ENCODE measurements around the gene PPP1R12A. TPM values are rescaled to one million over a fixed set of nuclear protein-coding genes. Genes with fewer than 3 reads are reported as not detected.

Gene PPP1R12A
- total RNA-seq, 1 donor from 2014 or later, result 100 TPM

DNA sequence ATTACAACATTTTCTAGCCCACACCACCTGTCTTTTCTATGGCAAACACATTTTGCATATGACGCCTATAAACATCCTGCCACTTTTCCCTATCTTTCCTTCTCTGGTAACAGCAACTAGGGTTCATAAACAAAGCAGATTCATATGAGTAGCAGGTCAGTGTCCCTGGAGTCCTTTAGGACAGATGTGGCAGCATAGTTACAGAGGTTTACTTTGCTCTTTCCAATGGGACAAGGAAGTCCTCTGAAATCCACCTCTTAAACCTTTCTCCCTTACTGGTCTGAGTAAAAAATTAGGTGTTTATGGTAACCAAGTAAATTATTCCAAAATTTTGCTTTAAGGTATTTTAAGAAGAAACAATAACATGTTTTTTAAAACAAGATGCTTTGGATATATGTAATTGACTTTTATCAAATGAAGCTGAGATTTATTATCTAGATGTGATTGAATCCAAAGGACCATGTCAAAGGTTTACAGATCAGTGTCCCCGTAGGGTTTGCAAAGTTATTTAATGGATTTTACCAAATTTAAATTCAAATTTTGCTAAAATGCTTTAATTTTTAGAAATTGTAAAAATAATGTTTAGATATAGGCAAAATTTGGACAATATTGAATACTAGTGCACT lies 164.9 kb downstream of the PPP1R12A start:
- no peak for DNase-seq (ENCODE audit: low read depth)

DNA sequence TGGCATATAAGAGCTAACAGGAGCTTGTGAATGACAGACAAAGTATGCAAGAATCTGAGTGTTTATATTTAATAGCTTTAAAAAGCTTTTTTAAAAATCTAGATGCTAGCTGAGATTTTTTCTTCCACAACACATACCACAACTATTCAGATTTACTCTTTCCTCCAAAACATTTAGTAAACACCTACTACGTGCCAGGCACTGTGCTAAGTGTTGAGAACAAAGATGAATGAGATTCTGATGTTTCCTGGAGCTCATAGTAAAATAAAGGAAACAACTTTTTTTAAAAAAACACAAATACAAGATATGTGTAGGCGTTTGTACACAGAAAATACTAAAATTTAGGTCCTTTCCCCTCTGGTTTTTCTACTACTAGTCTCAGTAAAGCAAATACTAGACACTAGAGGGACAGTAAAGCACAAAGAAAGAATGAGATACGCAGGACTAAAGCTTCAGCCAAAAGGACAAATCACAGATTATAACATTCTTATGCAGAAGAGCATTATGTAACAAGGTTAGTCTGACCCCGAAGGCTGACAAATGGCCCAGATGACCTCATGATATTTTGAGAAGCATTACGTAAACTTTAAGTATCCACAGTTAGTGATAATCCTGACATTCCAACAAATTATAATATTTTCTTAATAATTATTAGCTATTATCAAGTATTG lies 165.6 kb downstream of the PPP1R12A start:
- DNase-seq (ENCODE audit: low read depth), result no peak

DNA sequence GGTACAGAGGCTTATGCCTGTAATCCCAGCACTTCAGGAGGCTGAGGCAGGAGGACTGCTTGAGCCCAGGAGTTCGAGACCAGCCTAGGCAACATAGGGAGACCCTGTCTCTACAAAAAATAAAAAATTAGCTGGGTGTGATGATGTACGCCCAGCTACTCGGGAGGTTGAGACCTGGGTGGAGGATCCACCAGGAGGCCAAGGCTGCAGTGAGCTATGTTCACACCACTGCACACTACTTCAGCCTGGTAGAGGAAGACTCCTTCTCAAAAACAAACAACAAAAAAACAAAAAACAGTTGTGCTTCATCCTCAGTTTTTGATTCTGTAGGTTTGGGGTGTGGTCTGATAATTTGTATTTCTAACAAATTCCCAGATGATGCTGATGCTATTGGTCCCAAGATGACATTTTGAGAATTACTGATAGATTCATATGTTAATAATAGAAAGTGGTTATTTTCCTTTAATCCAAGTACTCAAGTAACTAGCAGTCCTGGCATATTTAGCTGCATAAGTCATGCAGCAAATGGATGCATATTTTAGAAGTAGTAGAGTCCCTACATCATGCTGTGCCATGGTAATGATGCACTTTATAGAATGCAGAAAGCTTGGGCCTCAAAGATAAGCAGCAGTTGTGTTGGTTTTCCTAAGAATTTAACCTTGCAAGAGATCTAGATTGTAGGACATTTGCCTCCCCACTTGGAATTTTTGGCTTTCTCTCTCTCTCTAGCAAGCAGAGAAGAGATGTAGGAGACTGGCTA lies 168.0 kb downstream of the PPP1R12A start:
- no peak for DNase-seq (ENCODE audit: low read depth)

DNA sequence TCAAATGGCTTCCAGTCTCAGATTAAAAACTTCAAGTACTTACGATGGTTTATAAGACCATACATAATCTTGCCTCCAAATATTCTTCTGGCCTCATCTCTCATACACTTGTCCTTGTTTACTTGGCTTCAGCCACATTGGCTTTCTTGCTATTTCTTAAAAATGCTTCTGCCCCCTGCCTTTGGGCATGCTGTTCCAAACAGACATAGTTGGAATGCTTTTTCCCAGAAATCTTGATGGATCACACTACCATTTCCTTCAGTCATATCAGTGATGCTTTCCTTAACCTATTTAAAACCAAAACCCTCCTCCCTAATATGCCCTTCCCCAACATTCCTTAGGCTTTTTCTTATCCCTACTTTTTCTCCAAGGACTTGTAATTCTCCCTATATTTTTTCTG lies 169.7 kb downstream of the PPP1R12A start:
- DNase-seq (ENCODE audit: low read depth), result no peak

DNA sequence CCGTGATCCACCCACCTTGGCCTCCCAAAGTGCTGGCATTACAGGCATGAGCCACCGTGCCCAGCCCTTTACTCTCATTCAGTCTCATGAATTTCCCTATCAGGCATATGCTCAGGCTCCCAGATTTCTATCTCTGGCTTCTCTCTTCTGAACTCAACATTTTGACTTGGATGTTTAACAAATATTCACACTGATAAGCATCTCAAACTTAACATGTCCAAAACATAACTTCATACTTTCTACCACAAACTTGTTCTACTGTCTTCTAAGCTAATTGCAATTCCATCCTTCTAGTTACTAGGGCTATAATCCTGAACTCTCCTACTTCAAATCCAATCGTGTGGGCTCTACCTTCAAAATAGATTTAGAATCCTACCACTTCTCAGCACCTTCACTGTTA lies 170.3 kb downstream of the PPP1R12A start:
- no peak for DNase-seq (ENCODE audit: low read depth)

DNA sequence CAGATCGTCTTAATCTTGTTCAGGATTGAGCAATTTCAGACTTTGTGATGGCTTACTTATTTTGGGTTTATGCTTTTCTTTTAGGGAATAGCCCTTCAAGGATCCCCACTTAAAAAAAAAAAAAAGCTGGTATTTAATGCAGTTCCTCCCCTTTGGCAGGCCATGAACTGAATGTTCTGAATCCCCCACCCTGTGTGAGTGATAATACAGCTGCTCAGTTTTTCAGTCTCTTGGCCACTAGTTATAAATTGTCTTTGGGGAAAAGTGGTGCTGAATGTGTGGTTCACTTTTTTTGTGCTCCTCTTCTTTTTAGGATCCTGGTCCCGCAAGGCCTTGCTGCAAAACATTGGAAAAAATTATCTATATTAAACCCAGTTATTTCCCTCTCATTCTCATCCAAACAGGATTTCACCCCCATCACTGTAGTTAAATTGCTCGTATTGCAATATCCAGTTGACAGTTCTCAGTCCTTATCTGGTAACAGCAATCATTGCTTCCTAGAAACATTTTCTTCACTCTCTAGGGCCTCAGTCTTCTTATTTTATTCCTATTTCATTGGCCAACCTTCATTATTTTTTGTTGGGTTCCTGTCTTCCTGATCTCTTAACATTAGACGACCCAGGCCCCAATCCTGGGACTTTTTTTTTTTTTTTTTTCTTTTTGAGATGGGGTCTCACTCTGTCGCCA lies 171.0 kb downstream of the PPP1R12A start:
- DNase-seq (ENCODE audit: low read depth), result no peak

DNA sequence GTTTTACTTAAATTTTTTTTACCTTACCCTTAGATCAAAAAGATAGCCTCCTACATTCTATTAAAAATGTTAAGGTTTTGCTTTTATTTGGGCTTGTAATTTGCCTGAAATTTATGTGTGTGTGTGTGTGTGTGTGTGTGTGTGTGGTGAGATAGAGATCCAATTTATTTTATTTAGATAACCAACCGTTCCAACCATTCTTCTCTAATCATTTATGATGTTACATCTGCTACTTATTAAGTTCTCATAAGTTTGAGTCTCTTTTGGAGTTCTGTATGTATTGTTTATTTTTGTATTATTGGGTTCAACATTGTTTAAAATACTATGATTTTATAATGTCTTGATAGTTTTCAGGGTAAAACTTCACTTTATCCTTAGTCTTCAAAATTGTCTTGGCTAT lies 173.6 kb downstream of the PPP1R12A start:
- DNase-seq (ENCODE audit: low read depth), result no peak

DNA sequence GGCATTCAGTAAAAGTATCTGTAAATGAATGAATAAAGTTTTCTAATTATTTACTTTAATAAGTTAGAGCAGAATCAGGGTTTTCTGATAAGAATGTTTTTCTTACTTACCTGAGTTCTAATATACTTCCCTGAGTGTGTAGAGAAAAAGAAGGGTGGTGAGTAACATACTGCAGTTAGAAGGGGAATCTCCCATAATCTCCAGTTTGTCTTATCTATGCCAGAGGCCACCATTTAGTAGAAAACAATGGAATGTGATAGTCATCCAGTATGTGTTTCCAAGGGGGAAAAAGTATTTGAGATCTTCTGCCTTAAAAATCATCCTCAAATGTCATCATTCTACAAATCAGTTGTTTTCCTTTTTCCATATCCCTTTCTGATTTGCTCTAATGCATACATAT lies 187.6 kb downstream of the PPP1R12A start:
- no peak for DNase-seq (ENCODE audit: low read depth)

DNA sequence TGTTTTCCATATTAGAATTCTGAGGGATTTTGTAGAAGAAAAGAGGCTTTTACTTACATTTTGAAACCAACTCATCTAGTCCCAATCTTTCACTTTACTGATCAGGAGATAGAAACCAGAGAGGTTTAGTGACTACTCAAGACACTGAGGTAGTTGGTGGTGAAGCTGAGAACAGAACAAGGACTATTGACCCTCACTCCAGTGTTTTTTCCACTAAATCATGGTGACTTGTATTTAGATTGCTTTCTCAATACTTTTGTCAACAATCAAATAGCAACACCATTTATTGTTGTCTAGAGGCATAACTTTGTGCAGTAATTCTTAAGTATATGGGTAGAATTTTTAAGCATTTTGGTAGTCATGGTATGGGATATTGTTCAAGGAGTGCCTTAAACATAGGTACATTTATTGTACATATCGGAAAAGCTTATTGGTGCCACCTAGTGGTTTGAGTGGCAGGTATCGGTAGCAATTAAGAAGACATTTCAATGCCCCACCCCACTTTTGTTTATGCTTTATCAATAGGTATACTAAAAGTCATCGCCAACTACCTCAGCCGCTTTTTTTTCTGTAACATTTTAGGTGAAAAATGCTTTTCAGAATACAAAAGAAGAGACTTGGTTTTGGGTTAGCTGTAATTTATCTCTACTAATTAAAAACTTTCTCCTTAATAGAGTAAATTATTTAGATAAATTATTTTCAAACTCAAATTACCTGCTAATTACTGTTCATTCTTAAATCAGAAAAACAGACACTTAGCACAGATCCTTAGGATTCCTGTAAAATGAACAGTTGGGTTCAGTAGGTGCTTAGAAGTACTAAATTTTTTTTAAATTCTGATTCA lies 196.8 kb downstream of the PPP1R12A start:
- DNase-seq (ENCODE audit: low read depth), result peak; percentile 53

DNA sequence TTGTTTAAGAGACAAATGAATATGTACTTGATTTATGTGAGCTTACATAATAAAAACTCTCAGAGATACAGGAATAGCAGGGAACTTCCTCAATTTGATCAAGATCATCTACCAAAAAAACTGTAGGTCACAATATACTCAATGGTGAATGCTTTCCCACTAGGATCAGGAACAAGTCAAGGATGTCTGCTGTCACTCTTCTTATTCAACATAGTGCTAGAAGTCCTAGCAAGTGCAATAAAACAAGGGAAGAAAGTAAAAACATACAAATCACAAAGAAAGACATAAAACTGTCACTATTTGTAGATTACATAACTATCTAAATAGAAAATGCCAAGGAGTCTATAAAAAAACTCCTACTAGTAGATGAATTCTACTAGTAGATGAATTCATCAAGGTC lies 202.3 kb downstream of the PPP1R12A start:
- no peak for DNase-seq (ENCODE audit: low read depth)

DNA sequence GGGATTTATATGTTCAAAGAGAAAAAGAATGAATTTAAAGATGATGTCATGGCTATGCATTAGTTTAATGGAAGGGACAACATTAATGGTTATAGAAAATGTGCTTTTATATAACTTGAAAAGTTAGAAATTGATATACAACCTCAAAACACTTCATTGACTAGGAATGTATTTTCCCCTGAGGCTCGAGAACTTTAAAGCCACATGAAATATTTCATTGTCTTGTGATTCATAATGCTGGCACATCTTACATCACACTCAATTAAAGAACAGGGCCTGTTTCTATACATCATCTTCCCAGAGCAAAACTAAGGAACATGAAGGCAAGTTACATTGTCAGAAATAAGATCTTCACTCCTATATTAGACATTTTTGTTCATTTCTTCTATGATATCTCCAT lies 208.9 kb downstream of the PPP1R12A start:
- no peak for DNase-seq (ENCODE audit: low read depth)

Other genes with a start within 250 kb of the PPP1R12A start
- 6.6 and 6.7 TPM in 2 replicates for gene PAWR, start 244.1 kb downstream of the PPP1R12A start, total RNA-seq
- gene OTOGL, start 164.4 kb upstream of the PPP1R12A start, total RNA-seq, result 0.05 and 0.29 TPM in 2 replicates

Measured in myocyte (in vitro differentiated cells).